ENCODE results near the gene ESCO1.

DNA sequence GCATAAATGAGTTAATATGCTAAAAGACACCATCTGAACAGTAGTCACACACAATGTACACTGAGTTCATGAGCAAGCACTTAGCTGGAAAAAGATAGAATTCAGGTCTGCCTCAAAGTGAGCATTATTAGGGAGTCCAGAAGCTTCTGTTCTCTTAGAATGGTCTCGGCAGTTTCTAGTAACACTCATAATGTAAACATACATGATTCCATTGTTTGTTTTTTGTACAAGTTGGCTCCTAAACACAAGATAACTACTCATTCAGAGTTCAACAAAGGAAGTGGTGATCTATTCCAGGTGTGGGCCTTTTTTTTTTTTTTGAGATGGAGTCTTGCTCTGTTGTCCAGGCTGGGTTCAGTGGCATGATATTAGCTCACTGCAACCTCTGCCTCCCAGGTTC lies 66.2 kb downstream of the ESCO1 start:
- TF ChIP-seq CTCF (IDR thresholded peaks at IDR 0.05; ENCODE audit: low read length) = no peak
- TF ChIP-seq EZH2 (IDR thresholded peaks at IDR 0.05; ENCODE audit: borderline replicate concordance, low read length) = no peak
